Neural cell (in vitro differentiated cells): ENCODE data around the gene FTL. TPM values are rescaled to one million over a fixed set of nuclear protein-coding genes. Genes with fewer than 3 reads are reported as not detected.

ENCODE experiments used
- H2AFZ ChIP-seq: fragments of 200-600, 300-800 bp; sonication (generic), shearing (Covaris generic); 2 replicates; pipeline ENCODE4 v1.6.0; 2014; ENCODE audit warnings: low read depth, mild to moderate bottlenecking, antibody characterized with exemption, low read length, moderate library complexity
- H3F3A ChIP-seq: fragments of 200-600 bp; shearing (Covaris generic); 2 replicates; pipeline ENCODE4 v1.6.1; 2016; ENCODE audit warnings: mild to moderate bottlenecking, moderate library complexity, mixed read lengths, antibody characterized with exemption, low read length; ENCODE audit not compliant: insufficient read depth, poor library complexity, severe bottlenecking
- H3K27ac ChIP-seq: fragments of 200-600, 300-800 bp; sonication (generic), shearing (Covaris generic); 2 replicates; pipeline ENCODE4 v1.5.1; 2014; ENCODE audit warnings: mild to moderate bottlenecking, low read length, moderate library complexity
- H3K27me3 ChIP-seq: fragments of 300-800, 200-600 bp; sonication (generic), shearing (Covaris generic); 2 replicates; pipeline ENCODE4 v1.6.0; 2014; ENCODE audit warnings: mild to moderate bottlenecking, low read depth, low read length, moderate library complexity; ENCODE audit not compliant: insufficient read depth
- H3K36me3 ChIP-seq: fragments of 300-800, 200-600 bp; sonication (generic), shearing (Covaris generic); 2 replicates; pipeline ENCODE4 v1.5.1; 2014; ENCODE audit warnings: mild to moderate bottlenecking, antibody characterized with exemption, low read length, moderate library complexity; ENCODE audit not compliant: insufficient read depth
- H3K4me2 ChIP-seq: fragments of 300-800, 200-600 bp; sonication (generic), shearing (Covaris generic); 2 replicates; pipeline ENCODE4 v1.6.0; 2014; ENCODE audit warnings: mild to moderate bottlenecking, low read length
- H3K4me3 ChIP-seq: fragments of 300-800, 200-600 bp; sonication (generic), shearing (Covaris generic); 2 replicates; pipeline ENCODE4 v1.5.1; 2014; ENCODE audit warnings: mild to moderate bottlenecking, low read length, moderate library complexity
- H3K79me2 ChIP-seq: fragments of 200-600 bp; shearing (Covaris generic); replicated peaks from 2 replicates; pipeline ENCODE4 v1.6.0; 2014; ENCODE audit warnings: mild to moderate bottlenecking, low read length, moderate library complexity; ENCODE audit not compliant: insufficient read depth
- H3K9ac ChIP-seq: fragments of 300-800, 200-600 bp; sonication (generic), shearing (Covaris generic); 2 replicates; pipeline ENCODE4 v1.6.1; 2016; ENCODE audit warnings: mild to moderate bottlenecking, low read length, mixed read lengths
- H3K9me2 ChIP-seq: fragments of 200-600 bp; shearing (Covaris generic); 2 replicates; pipeline ENCODE4 v1.6.1; 2016; ENCODE audit warnings: mild to moderate bottlenecking, low read length, mixed read lengths; ENCODE audit not compliant: insufficient read depth
- H3K9me3 ChIP-seq: fragments of 200-600, 300-800 bp; sonication (generic), shearing (Covaris generic); 2 replicates; pipeline ENCODE4 v1.6.1; 2016; ENCODE audit warnings: mild to moderate bottlenecking, mixed run types, low read length, moderate library complexity, mixed read lengths
- H4K20me1 ChIP-seq: fragments of 200-600 bp; shearing (Covaris generic); 2 replicates; pipeline ENCODE4 v1.6.1; 2016; ENCODE audit warnings: mild to moderate bottlenecking, mixed run types; ENCODE audit not compliant: insufficient read depth
- CTCF ChIP-seq: fragments of 450-650 bp; IDR thresholded peaks from 2 replicates; pipeline ENCODE4 v1.5.1; 2014; ENCODE audit warnings: antibody characterized with exemption, mild to moderate bottlenecking, moderate library complexity; ENCODE audit not compliant: poor library complexity, severe bottlenecking
- EP300 ChIP-seq: fragments of 450-650 bp; conservative IDR thresholded peaks from 2 replicates; pipeline ENCODE4 v1.6.1; 2014; ENCODE audit warnings: antibody characterized with exemption, mild to moderate bottlenecking, moderate library complexity; ENCODE audit not compliant: poor library complexity, severe bottlenecking
- EZH2 ChIP-seq: fragments of 200-600, 300-800 bp; shearing (Covaris generic), sonication (generic); IDR thresholded peaks from 2 replicates; pipeline ENCODE4 v1.6.1; 2014; ENCODE audit warnings: antibody characterized with exemption, low read length, borderline replicate concordance, mild to moderate bottlenecking; ENCODE audit not compliant: insufficient read depth, poor library complexity, severe bottlenecking
- MXI1 ChIP-seq: fragments of 450-650 bp; conservative IDR thresholded peaks from 2 replicates; pipeline ENCODE4 v1.6.1; 2014; ENCODE audit warnings: antibody characterized with exemption, mild to moderate bottlenecking; ENCODE audit not compliant: poor library complexity, severe bottlenecking
- POLR2AphosphoS5 ChIP-seq: IDR thresholded peaks from 2 replicates; pipeline ENCODE4 v1.6.1; 2012
- RAD21 ChIP-seq: fragments of 450-650 bp; conservative IDR thresholded peaks from 2 replicates; pipeline ENCODE4 v1.6.1; 2014; ENCODE audit warnings: antibody characterized with exemption, mild to moderate bottlenecking, moderate library complexity
- REST ChIP-seq: IDR thresholded peaks from 2 replicates; pipeline ENCODE4 v1.6.1; 2012; ENCODE audit warnings: borderline replicate concordance
- SMC3 ChIP-seq: fragments of 450-650 bp; conservative IDR thresholded peaks from 2 replicates; pipeline ENCODE4 v1.6.1; 2014; ENCODE audit warnings: antibody characterized with exemption, mild to moderate bottlenecking, moderate library complexity; ENCODE audit not compliant: poor library complexity
- TAF1 ChIP-seq: IDR thresholded peaks from 2 replicates; pipeline ENCODE4 v1.6.1; 2012; ENCODE audit warnings: low read depth
- polyA plus RNA-seq: library from polyadenylated mRNA; depleted of rRNA; stranded (reverse); fragments of >200 nt; gene quantifications from 2 replicates; pipeline ENCODE4 v1.2.3, GENCODE V29; 2014

FTL gene
- polyA plus RNA-seq, 1 donor from 2014 or later: 886 TPM

- no peak for TF ChIP-seq CTCF
- no peak for TF ChIP-seq TAF1
- no peak for TF ChIP-seq EZH2
- TF ChIP-seq EP300: no peak
- no peak for TF ChIP-seq MXI1
- TF ChIP-seq RAD21: no peak
- TF ChIP-seq SMC3: no peak
- TF ChIP-seq POLR2AphosphoS5: no peak
- no peak for TF ChIP-seq REST
- Histone ChIP-seq H3K27ac (no peak overlapping the region), H3K9ac (no peak overlapping the region)
These were observed 2.9 kb upstream of the FTL start for GRCh38 chr19:48962029-48962848.

GRCh38 chr19:48962849-48963165, 2.3 kb upstream of the FTL start:
- Histone ChIP-seq H3K27me3 (no peaks in the 10 kb centered on the region), H3F3A (no peaks in the 10 kb centered on the region), H3K79me2 (peaks cover 6% of the 10 kb centered on the region), H3K36me3 (no peaks in the 10 kb centered on the region), H2AFZ (no peak overlapping the region), H3K27ac (no peak overlapping the region), H4K20me1 (no peaks in the 10 kb centered on the region), H3K9me3 (no peaks in the 10 kb centered on the region), H3K9me2 (no peaks in the 10 kb centered on the region), H3K4me3 (no peak overlapping the region), H3K4me2 (no peak overlapping the region), H3K9ac (no peak overlapping the region)
- no peak for TF ChIP-seq TAF1

More at GRCh38 chr19:48962029-48962848, 2.9 kb upstream of the FTL start:
- H3K9me2 ChIP-seq: no peaks in the 10 kb centered on the region
- no peaks in the 10 kb centered on the region for H3K27me3 ChIP-seq
- no peaks in the 10 kb centered on the region for H3K9me3 ChIP-seq
- peaks cover 6% of the 10 kb centered on the region for H3K79me2 ChIP-seq
- no peaks in the 10 kb centered on the region for H3F3A ChIP-seq
- H3K4me3 ChIP-seq: no peak overlapping the region
- H3K36me3 ChIP-seq: no peaks in the 10 kb centered on the region
- H4K20me1 ChIP-seq: no peaks in the 10 kb centered on the region
- H2AFZ ChIP-seq: no peak overlapping the region
- no peak overlapping the region for H3K4me2 ChIP-seq
